Measurements from ENCODE around the gene RAB3GAP2. TPM values are rescaled to one million over a fixed set of nuclear protein-coding genes. Genes with fewer than 3 reads are reported as not detected.
A peak's percentile ranks its signal among the peaks of the same experiment; 100 is the strongest.

Gene RAB3GAP2
- total and polyA plus RNA-seq, 2 donors (not counting 1 experiment from before 2014, with no cell fraction given) = 31.0 to 43.8 TPM

GRCh38 chr1:220301630-220302029 is 29.4 kb upstream of the RAB3GAP2 start:
- TF ChIP-seq CTCF (conservative IDR thresholded peaks at IDR 0.05 in 1 of 2, IDR thresholded peaks at IDR 0.05 in 1 of 2; ENCODE audit: low read depth in 1 of 2, low read length in 2 of 2) (no peak), EZH2 (IDR thresholded peaks at IDR 0.05; ENCODE audit: low read length, missing control alignments) (no peak)
- Histone ChIP-seq H2AFZ (ENCODE audit: low read length) (no peak overlapping the region), H3K27ac (ENCODE audit: insufficient read depth, low read length) (no peak overlapping the region)

GRCh38 chr1:220300442-220301121 is 28.3 kb upstream of the RAB3GAP2 start:
- Histone ChIP-seq H3K36me3 (ENCODE audit: control insufficient read depth, insufficient read depth, low read length) (no peaks in the 10 kb centered on the region), H3K9ac (ENCODE audit: insufficient read depth, low read length) (peak overlapping the region; percentile 49), H3K27me3 (ENCODE audit: control insufficient read depth, insufficient read depth, low read length) (no peaks in the 10 kb centered on the region), H3K27ac (ENCODE audit: insufficient read depth, low read length) (peak overlapping the region; percentile 83), H4K20me1 (ENCODE audit: control insufficient read depth, extremely low read depth, insufficient read depth, low read length) (no peaks in the 10 kb centered on the region), H3K4me3 (replicated peaks in 1 of 4; ENCODE audit: control extremely low read depth in 1 of 4, insufficient read depth in 1 of 4, low read depth in 3 of 4, low read length in 4 of 4) (peak overlapping the region in 3 of 4 experiments; percentile 3 to 39 (median 5)), H3K9me3 (ENCODE audit: control insufficient read depth, insufficient read depth, low read depth, low read length) (no peaks in the 10 kb centered on the region), H3K4me2 (ENCODE audit: extremely low read depth, insufficient read depth, low read length) (peak overlapping the region; percentile 72), H3K79me2 (ENCODE audit: control insufficient read depth, insufficient read depth, low read length) (no peaks in the 10 kb centered on the region), H3K4me1 (ENCODE audit: control insufficient read depth, extremely low read depth, insufficient read depth, low read length) (peaks cover 3% of the 10 kb centered on the region), H2AFZ (ENCODE audit: low read length) (peak overlapping the region; percentile 80)
- TF ChIP-seq EZH2 (IDR thresholded peaks at IDR 0.05; ENCODE audit: low read length, missing control alignments) (no peak), CTCF (conservative IDR thresholded peaks at IDR 0.05 in 1 of 2, IDR thresholded peaks at IDR 0.05 in 1 of 2; ENCODE audit: low read depth in 1 of 2, low read length in 2 of 2) (no peak)
- DNase-seq (ENCODE audit: low read depth in 2 of 2) = peak; percentile 91 to 93

More at GRCh38 chr1:220301630-220302029, 29.4 kb upstream of the RAB3GAP2 start:
- DNase-seq (ENCODE audit: low read depth in 2 of 2) = no peak
- no peaks in the 10 kb centered on the region for H3K79me2 ChIP-seq (ENCODE audit: control insufficient read depth, insufficient read depth, low read length)
- H3K4me3 ChIP-seq (replicated peaks in 1 of 4; ENCODE audit: control extremely low read depth in 1 of 4, insufficient read depth in 1 of 4, low read depth in 3 of 4, low read length in 4 of 4) = no peak overlapping the region
- no peaks in the 10 kb centered on the region for H3K27me3 ChIP-seq (ENCODE audit: control insufficient read depth, insufficient read depth, low read length)
- no peak overlapping the region for H3K4me2 ChIP-seq (ENCODE audit: extremely low read depth, insufficient read depth, low read length)
- peaks cover 3% of the 10 kb centered on the region for H3K4me1 ChIP-seq (ENCODE audit: control insufficient read depth, extremely low read depth, insufficient read depth, low read length)
- H3K36me3 ChIP-seq (ENCODE audit: control insufficient read depth, insufficient read depth, low read length) = no peaks in the 10 kb centered on the region
- no peaks in the 10 kb centered on the region for H4K20me1 ChIP-seq (ENCODE audit: control insufficient read depth, extremely low read depth, insufficient read depth, low read length)
- H3K9ac ChIP-seq (ENCODE audit: insufficient read depth, low read length) = no peak overlapping the region
- H3K9me3 ChIP-seq (ENCODE audit: control insufficient read depth, insufficient read depth, low read depth, low read length) = no peaks in the 10 kb centered on the region

GRCh38 chr1:220299337-220299736 is 27.1 kb upstream of the RAB3GAP2 start:
- Histone ChIP-seq H3K27ac (ENCODE audit: insufficient read depth, low read length) (no peak overlapping the region), H3K79me2 (ENCODE audit: control insufficient read depth, insufficient read depth, low read length) (no peaks in the 10 kb centered on the region), H3K4me2 (ENCODE audit: extremely low read depth, insufficient read depth, low read length) (no peak overlapping the region), H3K27me3 (ENCODE audit: control insufficient read depth, insufficient read depth, low read length) (no peaks in the 10 kb centered on the region), H2AFZ (ENCODE audit: low read length) (no peak overlapping the region), H3K9ac (ENCODE audit: insufficient read depth, low read length) (no peak overlapping the region), H3K4me1 (ENCODE audit: control insufficient read depth, extremely low read depth, insufficient read depth, low read length) (peaks cover 3% of the 10 kb centered on the region), H3K9me3 (ENCODE audit: control insufficient read depth, insufficient read depth, low read depth, low read length) (no peaks in the 10 kb centered on the region), H3K36me3 (ENCODE audit: control insufficient read depth, insufficient read depth, low read length) (no peaks in the 10 kb centered on the region), H4K20me1 (ENCODE audit: control insufficient read depth, extremely low read depth, insufficient read depth, low read length) (no peaks in the 10 kb centered on the region), H3K4me3 (replicated peaks in 1 of 4; ENCODE audit: control extremely low read depth in 1 of 4, insufficient read depth in 1 of 4, low read depth in 3 of 4, low read length in 4 of 4) (no peak overlapping the region)
- TF ChIP-seq EZH2 (IDR thresholded peaks at IDR 0.05; ENCODE audit: low read length, missing control alignments) = no peak
- no peak for TF ChIP-seq CTCF (conservative IDR thresholded peaks at IDR 0.05 in 1 of 2, IDR thresholded peaks at IDR 0.05 in 1 of 2; ENCODE audit: low read depth in 1 of 2, low read length in 2 of 2)
- no peak for DNase-seq (ENCODE audit: low read depth in 2 of 2)

Measured in fibroblast of lung (primary cell).